ENCODE measurements around the gene RBM33. TPM values are rescaled to one million over a fixed set of nuclear protein-coding genes. Genes with fewer than 3 reads are reported as not detected.

RBM33 gene
- total and polyA plus RNA-seq, 2 of the 13 experiments (the other 11 are each of a cell fraction or from before 2014, with no cell fraction given): 12.4 to 28.9 TPM

DNA sequence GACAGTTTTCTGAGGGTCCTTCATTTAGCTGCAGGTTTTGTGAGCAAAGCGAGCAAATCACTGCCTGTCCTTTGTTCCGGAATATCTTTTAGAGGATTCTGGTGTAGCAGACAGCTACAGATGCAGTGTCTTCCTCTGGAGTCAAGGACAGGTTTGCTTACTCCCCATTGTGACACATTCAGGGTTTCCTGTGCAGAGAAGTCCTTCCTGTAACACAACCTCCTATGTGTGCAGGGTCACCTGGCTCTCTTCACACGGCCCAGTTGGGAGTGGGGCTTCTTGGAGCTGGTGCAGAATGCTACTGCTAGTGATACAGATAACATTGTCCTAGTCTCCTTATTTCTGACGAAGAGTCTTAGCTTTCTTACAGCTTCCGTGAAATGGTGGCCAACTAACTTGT, 47.9 kb downstream of the RBM33 start (continued):
- TF ChIP-seq NR2C2 (CRISPR knock-in tag; IDR thresholded peaks at IDR 0.05; ENCODE audit: borderline replicate concordance) (peak; percentile 81), NR2F6 (IDR thresholded peaks at IDR 0.05) (no peak), NR2F6 (CRISPR knock-in tag; IDR thresholded peaks at IDR 0.05) (peak; percentile 13; the same call in 1 of the 2 replicates), RARA (CRISPR knock-in tag; IDR thresholded peaks at IDR 0.05) (peak; percentile 88), FOSL2 (CRISPR knock-in tag; IDR thresholded peaks at IDR 0.05) (0 out of 2 replicates have a peak, but pooled peaks have one; percentile 11), FOXP1 (IDR thresholded peaks at IDR 0.05) (no peak), FOXP1 (CRISPR knock-in tag; IDR thresholded peaks at IDR 0.05) (0 out of 2 replicates have a peak, but pooled peaks have one; percentile 11), ZEB1 (IDR thresholded peaks at IDR 0.05; ENCODE audit: insufficient replicate concordance, low read depth) (no peak), FOXO1 (CRISPR knock-in tag; IDR thresholded peaks at IDR 0.05) (peak; percentile 33; the same call in 1 of the 2 replicates), ZNF878 (CRISPR knock-in tag; IDR thresholded peaks at IDR 0.05) (no peak), MLLT10 (CRISPR knock-in tag; IDR thresholded peaks at IDR 0.05) (no peak), ZMYM4 (CRISPR knock-in tag; IDR thresholded peaks at IDR 0.05) (0 out of 2 replicates have a peak, but pooled peaks have one; percentile 17), GABPB1 (CRISPR knock-in tag; IDR thresholded peaks at IDR 0.05) (peak; percentile 32; the same call in 1 of the 2 replicates)
- TF ChIP-seq, protein P1, sequence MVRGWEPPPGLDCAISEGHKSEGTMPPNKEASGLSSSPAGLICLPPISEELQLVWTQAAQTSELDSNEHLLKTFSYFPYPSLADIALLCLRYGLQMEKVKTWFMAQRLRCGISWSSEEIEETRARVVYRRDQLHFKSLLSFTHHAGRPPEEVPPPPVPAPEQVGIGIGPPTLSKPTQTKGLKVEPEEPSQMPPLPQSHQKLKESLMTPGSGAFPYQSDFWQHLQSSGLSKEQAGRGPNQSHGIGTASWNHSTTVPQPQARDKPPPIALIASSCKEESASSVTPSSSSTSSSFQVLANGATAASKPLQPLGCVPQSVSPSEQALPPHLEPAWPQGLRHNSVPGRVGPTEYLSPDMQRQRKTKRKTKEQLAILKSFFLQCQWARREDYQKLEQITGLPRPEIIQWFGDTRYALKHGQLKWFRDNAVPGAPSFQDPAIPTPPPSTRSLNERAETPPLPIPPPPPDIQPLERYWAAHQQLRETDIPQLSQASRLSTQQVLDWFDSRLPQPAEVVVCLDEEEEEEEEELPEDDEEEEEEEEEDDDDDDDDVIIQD (CRISPR knock-in tag; IDR thresholded peaks at IDR 0.05; ENCODE audit: low read depth): peak; percentile 51; the same call in 1 of the 2 replicates
- TF ChIP-seq, protein P2, sequence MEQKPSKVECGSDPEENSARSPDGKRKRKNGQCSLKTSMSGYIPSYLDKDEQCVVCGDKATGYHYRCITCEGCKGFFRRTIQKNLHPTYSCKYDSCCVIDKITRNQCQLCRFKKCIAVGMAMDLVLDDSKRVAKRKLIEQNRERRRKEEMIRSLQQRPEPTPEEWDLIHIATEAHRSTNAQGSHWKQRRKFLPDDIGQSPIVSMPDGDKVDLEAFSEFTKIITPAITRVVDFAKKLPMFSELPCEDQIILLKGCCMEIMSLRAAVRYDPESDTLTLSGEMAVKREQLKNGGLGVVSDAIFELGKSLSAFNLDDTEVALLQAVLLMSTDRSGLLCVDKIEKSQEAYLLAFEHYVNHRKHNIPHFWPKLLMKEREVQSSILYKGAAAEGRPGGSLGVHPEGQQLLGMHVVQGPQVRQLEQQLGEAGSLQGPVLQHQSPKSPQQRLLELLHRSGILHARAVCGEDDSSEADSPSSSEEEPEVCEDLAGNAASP (CRISPR knock-in tag; IDR thresholded peaks at IDR 0.05; ENCODE audit: borderline replicate concordance): no peak
